MM.1S (cell line): ENCODE results near the gene ZNF718.

Experiments used
- EZH2 ChIP-seq: fragments of 300-600 bp; sonication (generic); optimal IDR thresholded peaks from 2 replicates; pipeline ENCODE3; 2017; ENCODE audit warnings: low read depth, mild to moderate bottlenecking, antibody characterized with exemption, low read length, mixed read lengths
- EZH2phosphoT487 ChIP-seq: fragments of 300-600 bp; sonication (generic); IDR thresholded peaks from 2 replicates; pipeline ENCODE4 v1.6.1; 2018; ENCODE audit warnings: antibody characterized with exemption, low read length
- TF ChIP-seq, protein P1 (sequence below): fragments of 300-600 bp; sonication (generic); IDR thresholded peaks from 2 replicates; pipeline ENCODE4 v1.5.1; 2016; ENCODE audit warnings: antibody characterized with exemption, low read length, mixed read lengths

GRCh38 chr4:211033-211511 is 86.8 kb downstream of the ZNF718 start:
- TF ChIP-seq, protein P1, sequence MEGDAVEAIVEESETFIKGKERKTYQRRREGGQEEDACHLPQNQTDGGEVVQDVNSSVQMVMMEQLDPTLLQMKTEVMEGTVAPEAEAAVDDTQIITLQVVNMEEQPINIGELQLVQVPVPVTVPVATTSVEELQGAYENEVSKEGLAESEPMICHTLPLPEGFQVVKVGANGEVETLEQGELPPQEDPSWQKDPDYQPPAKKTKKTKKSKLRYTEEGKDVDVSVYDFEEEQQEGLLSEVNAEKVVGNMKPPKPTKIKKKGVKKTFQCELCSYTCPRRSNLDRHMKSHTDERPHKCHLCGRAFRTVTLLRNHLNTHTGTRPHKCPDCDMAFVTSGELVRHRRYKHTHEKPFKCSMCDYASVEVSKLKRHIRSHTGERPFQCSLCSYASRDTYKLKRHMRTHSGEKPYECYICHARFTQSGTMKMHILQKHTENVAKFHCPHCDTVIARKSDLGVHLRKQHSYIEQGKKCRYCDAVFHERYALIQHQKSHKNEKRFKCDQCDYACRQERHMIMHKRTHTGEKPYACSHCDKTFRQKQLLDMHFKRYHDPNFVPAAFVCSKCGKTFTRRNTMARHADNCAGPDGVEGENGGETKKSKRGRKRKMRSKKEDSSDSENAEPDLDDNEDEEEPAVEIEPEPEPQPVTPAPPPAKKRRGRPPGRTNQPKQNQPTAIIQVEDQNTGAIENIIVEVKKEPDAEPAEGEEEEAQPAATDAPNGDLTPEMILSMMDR, result no peak
- no peak for TF ChIP-seq EZH2
- no peak for TF ChIP-seq EZH2phosphoT487
